Mesendoderm (in vitro differentiated cells): ENCODE results near the gene CYTIP.

Source experiments
- DNase-seq: peaks from one replicate; pipeline ENCODE4 v3.0.0; 2013
- H2AK5ac ChIP-seq: 2 replicates; pipeline ENCODE4 v1.6.1; 2013; ENCODE audit warnings: low read length, inconsistent platforms
- H2BK120ac ChIP-seq: 2 replicates; pipeline ENCODE4 v1.6.1; 2013; ENCODE audit warnings: low read depth, mild to moderate bottlenecking, low read length, moderate library complexity, mixed read lengths
- H2BK15ac ChIP-seq: replicated peaks from 2 replicates; pipeline ENCODE4 v1.6.1; 2013; ENCODE audit warnings: low read depth, mild to moderate bottlenecking, moderate library complexity
- H2BK5ac ChIP-seq: 2 replicates; pipeline ENCODE4 v1.6.1; 2013; ENCODE audit warnings: low read length, inconsistent platforms
- H3K18ac ChIP-seq: 2 replicates; pipeline ENCODE4 v1.6.1; 2013; ENCODE audit warnings: mild to moderate bottlenecking, low read length, mixed read lengths
- H3K23ac ChIP-seq: one replicate; pipeline ENCODE4 v1.6.1; 2013; ENCODE audit warnings: low read length
- H3K27ac ChIP-seq: 2 replicates; pipeline ENCODE4 v1.5.1; 2013; ENCODE audit warnings: low read depth, mild to moderate bottlenecking, inconsistent platforms, low read length, moderate library complexity
- H3K27me3 ChIP-seq: 2 replicates; pipeline ENCODE4 v1.6.1; 2013; ENCODE audit warnings: low read length, control low read depth, mild to moderate bottlenecking, inconsistent platforms; ENCODE audit not compliant: insufficient read depth, poor library complexity
- H3K36me3 ChIP-seq: 2 replicates; pipeline ENCODE4 v1.6.1; 2013; ENCODE audit warnings: low read length, inconsistent platforms; ENCODE audit not compliant: control insufficient read depth, insufficient read depth
- H3K4ac ChIP-seq: one replicate; pipeline ENCODE4 v1.6.1; 2013; ENCODE audit warnings: low read depth, mild to moderate bottlenecking, low read length, moderate library complexity
- H3K4me1 ChIP-seq: 2 replicates; pipeline ENCODE4 v1.6.1; 2013; ENCODE audit warnings: low read depth, low read length, inconsistent platforms; ENCODE audit not compliant: control insufficient read depth
- H3K4me2 ChIP-seq: 2 replicates; pipeline ENCODE4 v1.6.1; 2013; ENCODE audit warnings: low read length
- H3K4me3 ChIP-seq: 2 replicates; pipeline ENCODE4 v1.5.1; 2013; ENCODE audit warnings: mild to moderate bottlenecking, low read length
- H3K56ac ChIP-seq: one replicate; pipeline ENCODE4 v1.6.1; 2013; ENCODE audit warnings: low read length
- H3K79me1 ChIP-seq: 2 replicates; pipeline ENCODE4 v1.6.1; 2013; ENCODE audit warnings: low read length, inconsistent platforms
- H3K79me2 ChIP-seq: 2 replicates; pipeline ENCODE4 v1.6.1; 2013; ENCODE audit warnings: mild to moderate bottlenecking, low read length; ENCODE audit not compliant: control insufficient read depth, insufficient read depth
- H3K9ac ChIP-seq: 2 replicates; pipeline ENCODE4 v1.6.1; 2013; ENCODE audit warnings: low read length, inconsistent platforms
- H4K5ac ChIP-seq: one replicate; pipeline ENCODE4 v1.6.1; 2013; ENCODE audit warnings: low read length
- H4K8ac ChIP-seq: one replicate; pipeline ENCODE4 v1.6.1; 2013; ENCODE audit warnings: low read depth, mild to moderate bottlenecking, control low read depth, low read length, moderate library complexity
- WGBS: extraction: QIAGEN DNeasy Blood & Tissue Kit; methylation state at CpG from one replicate; pipeline ENCODE4 v1.1.7; 2013; ENCODE audit warnings: low lambda C conversion rate, missing lambda C conversion rate; ENCODE audit not compliant: insufficient coverage; ENCODE audit errors: extremely low coverage; 5-methylcytosine and 5-hydroxymethylcytosine counted together

CYTIP gene

DNA sequence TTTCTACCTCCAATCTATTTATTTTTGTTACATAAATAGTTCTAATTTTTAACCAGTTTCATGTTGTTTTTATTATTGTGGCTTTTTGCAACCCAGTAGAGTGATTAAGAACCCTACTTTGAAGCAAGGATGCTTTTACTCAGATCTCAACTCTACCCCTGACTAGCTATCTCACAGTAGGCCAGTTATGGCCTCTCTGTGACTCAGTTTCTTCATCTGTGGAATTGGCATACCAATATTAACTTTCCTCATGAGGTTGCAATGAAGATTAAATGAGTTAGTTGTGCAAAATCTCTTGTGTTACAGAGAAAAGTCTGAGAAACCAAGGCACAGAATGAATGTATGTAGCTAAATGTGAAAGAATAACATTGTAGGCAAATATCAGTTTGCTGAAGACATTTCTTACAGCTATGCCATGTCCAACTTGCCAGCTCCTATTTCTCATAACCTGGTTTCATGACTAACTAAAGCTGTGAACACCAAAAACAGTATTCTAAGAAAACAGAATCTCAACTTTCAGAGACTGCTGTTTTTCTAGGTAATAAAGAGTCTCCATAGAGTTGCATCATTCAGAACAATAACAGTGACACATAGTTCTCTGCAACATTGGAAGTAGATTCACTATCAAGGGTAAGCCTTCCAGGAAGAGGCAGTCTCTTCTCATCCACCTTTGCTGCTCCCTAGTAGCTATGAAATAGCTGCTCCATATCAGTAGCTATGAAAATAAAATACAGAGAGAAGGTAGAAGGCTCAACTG, 33.2 kb upstream of the CYTIP start:
- Histone ChIP-seq H4K8ac (no peak overlapping the region), H3K27ac (no peak overlapping the region), H2BK120ac (no peak overlapping the region), H3K79me2 (no peaks in the 10 kb centered on the region), H2BK15ac (no peak overlapping the region), H3K4me3 (no peak overlapping the region), H2BK5ac (no peak overlapping the region), H3K79me1 (no peaks in the 10 kb centered on the region), H3K4me2 (no peak overlapping the region), H4K5ac (no peak overlapping the region), H3K18ac (no peak overlapping the region), H3K23ac (no peak overlapping the region), H3K27me3 (no peaks in the 10 kb centered on the region), H3K36me3 (no peaks in the 10 kb centered on the region), H3K56ac (no peak overlapping the region), H2AK5ac (no peak overlapping the region), H3K4ac (no peak overlapping the region), H3K9ac (no peak overlapping the region), H3K4me1 (no peaks in the 10 kb centered on the region)
- no peak for DNase-seq

- H2BK15ac ChIP-seq = no peak overlapping the region
- no peak overlapping the region for H3K23ac ChIP-seq
Observed at GRCh38 chr2:157475722-157476390, 32.0 kb upstream of the CYTIP start.

DNA sequence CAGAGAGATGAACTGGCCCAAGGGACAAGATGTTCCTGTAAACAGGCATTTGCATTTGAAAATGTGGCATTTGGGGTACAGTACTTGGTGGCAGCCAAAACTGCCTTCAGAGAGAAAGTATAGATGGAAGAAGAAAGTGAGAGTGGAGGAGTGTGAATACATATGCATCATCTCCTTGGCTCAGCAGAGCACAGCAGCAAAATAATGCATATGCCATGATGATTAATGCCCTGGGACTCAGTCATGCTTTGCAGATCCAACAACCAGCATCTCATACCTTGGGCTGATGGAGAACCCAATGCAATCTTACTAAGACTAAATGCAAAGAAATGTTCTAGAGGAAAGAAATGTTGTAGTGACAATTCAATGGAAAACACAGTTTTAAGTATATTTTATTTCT, 29.7 kb upstream of the CYTIP start:
- no peak overlapping the region for H3K18ac ChIP-seq
- H3K27ac ChIP-seq = no peak overlapping the region
- no peaks in the 10 kb centered on the region for H3K79me1 ChIP-seq
- no peaks in the 10 kb centered on the region for H3K36me3 ChIP-seq
- H2BK15ac ChIP-seq = no peak overlapping the region
- H3K56ac ChIP-seq = no peak overlapping the region
- no peak overlapping the region for H4K5ac ChIP-seq
- no peak for DNase-seq
- H3K23ac ChIP-seq = no peak overlapping the region
- H3K4me3 ChIP-seq = no peak overlapping the region
- no peak overlapping the region for H3K4me2 ChIP-seq
- H2AK5ac ChIP-seq = no peak overlapping the region
- H2BK5ac ChIP-seq = no peak overlapping the region
- H4K8ac ChIP-seq = no peak overlapping the region
- H3K79me2 ChIP-seq = no peaks in the 10 kb centered on the region
- no peak overlapping the region for H3K4ac ChIP-seq
- H2BK120ac ChIP-seq = no peak overlapping the region
- no peak overlapping the region for H3K9ac ChIP-seq
- no peaks in the 10 kb centered on the region for H3K27me3 ChIP-seq
- peaks cover 3% of the 10 kb centered on the region for H3K4me1 ChIP-seq

More at GRCh38 chr2:157475722-157476390, 32.0 kb upstream of the CYTIP start:
- Histone ChIP-seq H3K79me1 (no peaks in the 10 kb centered on the region), H2BK120ac (no peak overlapping the region), H3K4me1 (no peaks in the 10 kb centered on the region), H3K56ac (no peak overlapping the region), H3K36me3 (no peaks in the 10 kb centered on the region), H3K27me3 (no peaks in the 10 kb centered on the region), H3K4me3 (no peak overlapping the region), H3K9ac (no peak overlapping the region), H2BK5ac (no peak overlapping the region), H2AK5ac (no peak overlapping the region), H3K18ac (no peak overlapping the region), H3K79me2 (no peaks in the 10 kb centered on the region), H4K5ac (no peak overlapping the region), H3K4ac (no peak overlapping the region), H3K4me2 (no peak overlapping the region), H3K27ac (no peak overlapping the region), H4K8ac (no peak overlapping the region)
- WGBS = no CpG with 5 or more reads among the region's 12 CpGs
- no peak for DNase-seq

DNA sequence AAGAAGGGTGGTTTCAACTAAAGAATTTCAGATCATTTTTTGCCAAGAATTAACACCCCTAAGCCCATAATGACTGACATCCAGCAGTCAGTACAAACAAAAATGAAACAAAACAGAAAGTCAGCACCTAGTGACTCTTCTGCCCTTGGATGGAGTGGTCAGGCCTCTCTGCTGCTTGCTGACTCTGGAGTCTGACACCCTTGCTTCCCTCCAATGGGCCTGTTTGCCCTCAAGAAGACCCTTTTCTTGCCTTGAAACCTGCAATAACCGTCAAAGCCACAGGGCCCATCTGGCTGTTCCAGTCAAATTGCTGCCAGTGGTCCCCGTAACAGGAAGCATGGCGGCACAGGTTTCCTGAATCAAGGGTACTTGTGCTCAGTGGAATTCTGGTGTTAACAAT, 27.2 kb upstream of the CYTIP start:
- no peak overlapping the region for H3K4me2 ChIP-seq
- H2AK5ac ChIP-seq = no peak overlapping the region
- H4K5ac ChIP-seq = no peak overlapping the region
- peaks cover 3% of the 10 kb centered on the region for H3K4me1 ChIP-seq
- no peak overlapping the region for H3K4ac ChIP-seq
- H3K27ac ChIP-seq = no peak overlapping the region
- WGBS = no CpG with 5 or more reads among the region's 3 CpGs
- no peaks in the 10 kb centered on the region for H3K36me3 ChIP-seq
- no peak overlapping the region for H3K23ac ChIP-seq
- no peak for DNase-seq
- no peaks in the 10 kb centered on the region for H3K79me1 ChIP-seq
- no peaks in the 10 kb centered on the region for H3K79me2 ChIP-seq
- H3K9ac ChIP-seq = no peak overlapping the region
- H2BK5ac ChIP-seq = no peak overlapping the region
- H4K8ac ChIP-seq = no peak overlapping the region
- no peak overlapping the region for H2BK15ac ChIP-seq
- no peak overlapping the region for H3K4me3 ChIP-seq
- no peak overlapping the region for H3K56ac ChIP-seq
- H2BK120ac ChIP-seq = no peak overlapping the region
- no peak overlapping the region for H3K18ac ChIP-seq
- no peaks in the 10 kb centered on the region for H3K27me3 ChIP-seq

DNA sequence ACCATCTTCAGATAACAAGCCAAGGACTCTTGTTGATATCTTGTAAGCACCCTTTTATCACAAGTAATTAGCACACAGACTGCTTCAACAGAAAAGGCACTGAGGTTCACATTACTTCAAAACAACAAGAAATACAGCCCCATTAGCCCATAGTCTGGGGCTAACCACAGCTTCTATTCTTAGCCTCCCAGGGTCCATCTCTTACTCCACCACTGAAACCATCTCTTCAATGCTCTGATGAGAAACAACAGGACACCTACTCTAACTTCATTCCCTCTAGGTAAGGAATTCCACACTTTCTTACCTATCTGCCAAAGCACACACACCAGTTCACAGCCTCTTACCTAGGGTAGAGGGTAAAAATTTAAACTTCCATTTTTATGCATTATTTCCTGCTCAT, 26.4 kb upstream of the CYTIP start:
- no peak overlapping the region for H4K8ac ChIP-seq
- no peak overlapping the region for H4K5ac ChIP-seq
- H2BK15ac ChIP-seq = no peak overlapping the region
- no peak overlapping the region for H3K9ac ChIP-seq
- no peaks in the 10 kb centered on the region for H3K36me3 ChIP-seq
- no peaks in the 10 kb centered on the region for H3K79me2 ChIP-seq
- H2BK120ac ChIP-seq = no peak overlapping the region
- H3K27ac ChIP-seq = no peak overlapping the region
- H3K4me1 ChIP-seq = peaks cover 3% of the 10 kb centered on the region
- no peak overlapping the region for H3K23ac ChIP-seq
- H3K18ac ChIP-seq = no peak overlapping the region
- no peak overlapping the region for H2AK5ac ChIP-seq
- H2BK5ac ChIP-seq = no peak overlapping the region
- no peak overlapping the region for H3K4ac ChIP-seq
- H3K4me3 ChIP-seq = no peak overlapping the region
- DNase-seq = peak; percentile 66
- no peak overlapping the region for H3K4me2 ChIP-seq
- no peaks in the 10 kb centered on the region for H3K27me3 ChIP-seq
- H3K79me1 ChIP-seq = no peaks in the 10 kb centered on the region
- no peak overlapping the region for H3K56ac ChIP-seq

- H2BK15ac ChIP-seq = no peak overlapping the region
- H3K23ac ChIP-seq = no peak overlapping the region
- no peak overlapping the region for H2AK5ac ChIP-seq
- H3K9ac ChIP-seq = no peak overlapping the region
- no peak overlapping the region for H4K5ac ChIP-seq
- no peak overlapping the region for H3K4me3 ChIP-seq
- H3K27me3 ChIP-seq = no peaks in the 10 kb centered on the region
- no peak overlapping the region for H3K27ac ChIP-seq
- WGBS = 100% methylated on average over 1 of the region's 1 CpG
- no peak overlapping the region for H3K4me2 ChIP-seq
- no peak overlapping the region for H2BK120ac ChIP-seq
- H4K8ac ChIP-seq = no peak overlapping the region
- H3K18ac ChIP-seq = no peak overlapping the region
- no peak for DNase-seq
- H3K4ac ChIP-seq = no peak overlapping the region
- H3K56ac ChIP-seq = no peak overlapping the region
- no peak overlapping the region for H2BK5ac ChIP-seq
- no peaks in the 10 kb centered on the region for H3K79me2 ChIP-seq
- no peaks in the 10 kb centered on the region for H3K79me1 ChIP-seq
- no peaks in the 10 kb centered on the region for H3K36me3 ChIP-seq
- H3K4me1 ChIP-seq = peaks cover 3% of the 10 kb centered on the region
Observed at GRCh38 chr2:157469726-157470125, 25.8 kb upstream of the CYTIP start.
